H1 (cell line): ENCODE measurements around the gene IFNL2.

Experiments used
- CBX5 ChIP-seq: fragments of 300-800, 300-1000 bp; sonication (generic); IDR thresholded peaks from 2 replicates; pipeline ENCODE4 v1.7.1; 2016; ENCODE audit warnings: antibody characterized with exemption, low read length, low read depth
- EP300 ChIP-seq, 2 experiments: IDR thresholded peaks; 1 replicate in 1 of 2; 2 replicates in 1 of 2; pipeline ENCODE4 v1.6.1; 2011 to 2012; ENCODE audit warnings: low read depth in 2 of 2, low read length in 2 of 2, mild to moderate bottlenecking in 2 of 2, borderline replicate concordance in 1 of 2, inconsistent platforms in 1 of 2, moderate library complexity in 1 of 2
- SIX5 ChIP-seq: IDR thresholded peaks from 2 replicates; pipeline ENCODE4 v1.6.1; 2011; ENCODE audit warnings: mild to moderate bottlenecking, low read depth, low read length
- TF ChIP-seq, protein P1 (sequence below), 3 experiments: IDR thresholded peaks; 1 replicate in 2 of 3; 2 replicates in 1 of 3; pipeline versions ENCODE4 v1.5.1 to v1.6.1; 2011; ENCODE audit warnings: low read length in 3 of 3, mild to moderate bottlenecking in 3 of 3, inconsistent platforms in 2 of 3, low read depth in 1 of 3, moderate library complexity in 1 of 3; ENCODE audit not compliant: insufficient read depth in 1 of 3; ENCODE audit errors: control extremely low read depth in 1 of 3
- TF ChIP-seq, protein P2 (sequence below): IDR thresholded peaks from 2 replicates; pipeline ENCODE4 v1.6.1; 2012; ENCODE audit warnings: low read length, inconsistent platforms

DNA sequence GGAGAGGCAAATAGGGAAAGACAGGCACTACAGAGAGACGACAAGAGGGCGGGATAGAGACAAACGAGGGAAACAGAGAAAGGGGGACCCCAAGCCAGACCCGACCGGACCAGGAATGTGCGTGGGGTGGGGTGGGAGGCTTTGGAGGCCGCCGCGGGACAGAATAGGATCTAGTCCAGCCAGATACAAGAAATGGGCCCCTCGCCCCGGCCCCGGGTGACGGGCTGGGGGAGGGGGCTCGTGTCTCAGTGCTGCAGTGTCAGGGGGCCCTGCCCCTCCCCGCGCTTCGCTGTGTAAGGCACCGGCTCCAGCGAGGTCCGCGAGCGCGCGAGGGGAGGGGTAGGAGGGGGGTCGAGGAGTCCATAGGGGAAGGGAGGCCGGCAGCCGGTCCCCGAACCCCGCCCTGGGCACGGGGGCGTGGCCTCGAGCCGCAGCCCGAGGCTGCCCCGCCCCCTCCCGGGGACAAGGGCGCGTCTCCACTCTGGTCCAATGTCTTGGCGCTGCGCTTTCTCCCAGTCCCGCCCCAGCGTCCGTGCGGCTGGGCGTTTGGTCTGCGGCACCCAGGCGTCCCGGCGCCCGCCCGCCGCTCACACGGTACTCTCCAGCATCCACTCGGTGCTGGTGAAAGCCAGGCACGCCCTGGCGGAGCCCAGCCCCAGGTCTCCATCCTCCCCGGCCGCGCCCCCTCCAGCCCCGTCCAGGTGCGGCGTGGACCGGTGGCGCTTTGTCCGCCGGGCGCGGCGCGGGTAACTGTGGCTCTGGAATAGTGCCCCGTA lies 39.0 kb downstream of the IFNL2 start:
- TF ChIP-seq, protein P1, sequence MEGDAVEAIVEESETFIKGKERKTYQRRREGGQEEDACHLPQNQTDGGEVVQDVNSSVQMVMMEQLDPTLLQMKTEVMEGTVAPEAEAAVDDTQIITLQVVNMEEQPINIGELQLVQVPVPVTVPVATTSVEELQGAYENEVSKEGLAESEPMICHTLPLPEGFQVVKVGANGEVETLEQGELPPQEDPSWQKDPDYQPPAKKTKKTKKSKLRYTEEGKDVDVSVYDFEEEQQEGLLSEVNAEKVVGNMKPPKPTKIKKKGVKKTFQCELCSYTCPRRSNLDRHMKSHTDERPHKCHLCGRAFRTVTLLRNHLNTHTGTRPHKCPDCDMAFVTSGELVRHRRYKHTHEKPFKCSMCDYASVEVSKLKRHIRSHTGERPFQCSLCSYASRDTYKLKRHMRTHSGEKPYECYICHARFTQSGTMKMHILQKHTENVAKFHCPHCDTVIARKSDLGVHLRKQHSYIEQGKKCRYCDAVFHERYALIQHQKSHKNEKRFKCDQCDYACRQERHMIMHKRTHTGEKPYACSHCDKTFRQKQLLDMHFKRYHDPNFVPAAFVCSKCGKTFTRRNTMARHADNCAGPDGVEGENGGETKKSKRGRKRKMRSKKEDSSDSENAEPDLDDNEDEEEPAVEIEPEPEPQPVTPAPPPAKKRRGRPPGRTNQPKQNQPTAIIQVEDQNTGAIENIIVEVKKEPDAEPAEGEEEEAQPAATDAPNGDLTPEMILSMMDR (IDR thresholded peaks at IDR 0.05; ENCODE audit: control extremely low read depth in 1 of 3, insufficient read depth in 1 of 3, low read depth in 1 of 3, low read length in 3 of 3): no peak
- no peak for TF ChIP-seq SIX5
- no peak for TF ChIP-seq CBX5
- no peak for TF ChIP-seq EP300 (IDR thresholded peaks at IDR 0.05; ENCODE audit: borderline replicate concordance in 1 of 2, low read depth in 2 of 2, low read length in 2 of 2)
- TF ChIP-seq, protein P2, sequence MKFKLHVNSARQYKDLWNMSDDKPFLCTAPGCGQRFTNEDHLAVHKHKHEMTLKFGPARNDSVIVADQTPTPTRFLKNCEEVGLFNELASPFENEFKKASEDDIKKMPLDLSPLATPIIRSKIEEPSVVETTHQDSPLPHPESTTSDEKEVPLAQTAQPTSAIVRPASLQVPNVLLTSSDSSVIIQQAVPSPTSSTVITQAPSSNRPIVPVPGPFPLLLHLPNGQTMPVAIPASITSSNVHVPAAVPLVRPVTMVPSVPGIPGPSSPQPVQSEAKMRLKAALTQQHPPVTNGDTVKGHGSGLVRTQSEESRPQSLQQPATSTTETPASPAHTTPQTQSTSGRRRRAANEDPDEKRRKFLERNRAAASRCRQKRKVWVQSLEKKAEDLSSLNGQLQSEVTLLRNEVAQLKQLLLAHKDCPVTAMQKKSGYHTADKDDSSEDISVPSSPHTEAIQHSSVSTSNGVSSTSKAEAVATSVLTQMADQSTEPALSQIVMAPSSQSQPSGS: no peak
